COLO829 (cell line): ENCODE measurements around the gene SQSTM1.

Source experiments
- DNase-seq: peaks from one replicate; pipeline ENCODE4 v3.0.0; 2012; ENCODE audit warnings: low spot score

The SQSTM1 gene

DNA sequence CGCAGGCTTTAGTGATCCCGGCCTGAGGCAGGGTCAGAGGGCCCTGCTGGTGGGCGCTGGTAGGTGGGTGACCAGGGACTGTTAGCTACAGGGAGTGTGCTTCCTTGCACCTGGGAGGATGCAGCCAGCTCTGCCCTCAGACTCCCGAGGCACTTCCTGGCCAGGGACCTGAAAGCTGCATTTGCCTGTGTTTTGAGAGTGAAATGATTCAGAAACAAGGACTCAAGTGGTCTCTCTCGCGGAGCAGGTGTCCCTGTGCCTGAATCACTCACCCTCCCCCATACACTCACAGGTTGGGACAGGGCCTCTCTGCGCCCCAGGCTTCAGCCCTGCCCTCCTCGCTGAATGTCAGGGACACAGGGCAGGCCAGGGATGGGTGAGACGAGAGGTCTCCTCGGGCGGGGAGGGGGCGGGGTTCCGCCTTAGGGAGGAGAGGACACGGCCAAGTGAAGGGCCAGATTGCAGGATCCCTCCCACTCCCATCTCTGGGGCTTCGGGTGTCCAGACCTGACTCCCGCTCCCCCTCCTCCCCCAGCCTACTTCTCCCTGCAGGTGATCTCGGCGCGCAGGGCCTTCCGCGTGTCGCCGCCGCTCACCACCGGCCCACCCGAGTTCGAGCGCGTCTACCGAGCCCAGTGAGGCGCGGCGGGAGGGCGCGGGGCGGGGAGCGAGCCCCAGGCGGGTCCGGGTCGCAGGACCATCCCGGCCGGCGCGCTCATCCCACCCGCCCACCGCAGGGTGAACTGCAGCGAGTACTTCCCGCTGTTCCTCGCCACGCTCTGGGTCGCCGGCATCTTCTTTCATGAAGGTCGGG, 25.4 kb upstream of the SQSTM1 start:
- DNase-seq: no peak

DNA sequence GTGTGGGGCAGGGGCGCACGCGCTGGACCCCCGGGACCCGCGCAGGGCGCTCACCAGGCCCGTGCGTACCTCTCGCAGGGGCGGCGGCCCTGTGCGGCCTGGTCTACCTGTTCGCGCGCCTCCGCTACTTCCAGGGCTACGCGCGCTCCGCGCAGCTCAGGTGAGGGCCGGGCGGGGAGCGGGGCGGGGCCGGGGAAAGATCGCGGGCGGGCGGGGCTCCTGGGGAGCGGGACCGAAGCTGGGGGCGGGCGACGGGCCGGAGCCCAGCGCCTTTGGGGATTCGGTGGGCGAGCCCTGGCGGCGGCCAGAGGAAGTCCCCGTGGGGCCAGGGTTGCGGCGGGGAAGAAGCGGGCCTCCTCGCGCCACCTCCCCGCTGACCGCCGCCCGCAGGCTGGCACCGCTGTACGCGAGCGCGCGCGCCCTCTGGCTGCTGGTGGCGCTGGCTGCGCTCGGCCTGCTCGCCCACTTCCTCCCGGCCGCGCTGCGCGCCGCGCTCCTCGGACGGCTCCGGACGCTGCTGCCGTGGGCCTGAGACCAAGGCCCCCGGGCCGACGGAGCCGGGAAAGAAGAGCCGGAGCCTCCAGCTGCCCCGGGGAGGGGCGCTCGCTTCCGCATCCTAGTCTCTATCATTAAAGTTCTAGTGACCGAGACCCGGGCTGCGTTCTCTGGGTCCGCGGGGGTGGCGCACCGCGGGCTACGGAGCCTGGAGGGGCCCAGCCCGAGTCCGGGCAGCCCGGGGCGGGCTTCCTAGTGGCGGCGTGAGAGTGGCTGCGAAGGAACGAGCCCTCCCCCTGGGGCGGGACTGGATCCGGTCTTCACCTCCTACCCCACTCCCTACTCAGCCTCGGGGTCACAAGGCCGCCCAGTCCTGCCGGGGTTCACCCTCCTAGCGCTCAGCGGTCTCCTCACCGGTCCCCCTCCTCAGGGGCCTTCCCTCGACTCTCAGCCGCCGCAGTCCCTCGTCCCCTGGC, 24.6 kb upstream of the SQSTM1 start:
- no peak for DNase-seq

DNA sequence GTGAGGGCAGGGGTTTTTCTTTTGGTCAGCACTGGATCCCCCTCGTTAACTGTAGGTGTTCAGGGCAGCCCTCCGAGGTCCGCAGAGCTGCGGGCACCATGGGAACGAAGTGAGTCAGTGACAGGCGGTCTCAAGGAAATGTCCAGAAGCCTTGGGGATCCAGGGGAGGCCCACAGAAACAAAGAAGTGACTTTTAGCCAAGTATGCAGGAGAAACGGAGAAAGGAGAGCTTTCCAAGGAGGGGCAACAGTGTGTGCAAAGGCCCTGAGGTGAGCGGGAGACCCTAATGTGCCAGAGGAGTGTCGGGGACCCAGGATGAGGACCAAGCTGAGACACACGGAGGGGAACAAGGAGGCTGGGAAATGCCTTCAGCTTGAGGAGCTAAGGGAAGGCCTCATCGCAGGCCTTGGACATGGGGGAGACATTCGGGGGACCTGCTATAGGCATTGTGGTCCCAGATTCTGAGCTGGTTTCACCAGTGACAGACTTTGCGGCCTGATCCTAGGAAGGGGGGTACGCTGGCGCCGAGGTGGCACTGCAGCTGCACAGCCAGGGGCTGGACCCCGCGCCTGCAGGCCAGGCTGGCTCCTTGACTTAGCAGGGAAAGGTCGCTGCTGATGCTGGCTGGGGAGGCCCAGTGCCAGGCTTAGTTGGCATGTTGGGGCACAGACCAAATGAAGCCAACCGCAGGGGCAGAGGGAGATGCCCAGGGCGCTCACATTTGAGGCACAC, 23.7 kb upstream of the SQSTM1 start:
- no peak for DNase-seq

DNA sequence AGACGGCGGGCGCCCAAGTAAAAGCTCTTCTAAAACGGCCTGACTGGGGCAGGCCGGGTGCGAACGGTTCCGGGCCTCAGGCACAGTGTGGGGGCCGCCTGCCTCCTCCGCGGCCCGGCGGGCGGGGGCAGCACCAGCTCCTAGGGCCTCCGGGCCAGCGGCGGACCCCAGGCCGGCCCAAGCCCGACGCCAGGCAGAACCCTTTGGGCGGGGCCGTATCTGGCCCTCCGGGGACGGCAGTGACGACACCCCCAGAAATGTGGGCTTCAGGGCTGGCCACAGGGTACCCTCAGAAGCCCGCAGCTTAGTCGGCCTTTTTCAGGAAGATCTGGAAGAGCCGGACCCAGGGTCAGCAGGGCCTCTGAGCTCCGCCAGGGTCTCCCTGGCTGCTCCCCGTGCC, 23.0 kb upstream of the SQSTM1 start:
- DNase-seq: no peak

DNA sequence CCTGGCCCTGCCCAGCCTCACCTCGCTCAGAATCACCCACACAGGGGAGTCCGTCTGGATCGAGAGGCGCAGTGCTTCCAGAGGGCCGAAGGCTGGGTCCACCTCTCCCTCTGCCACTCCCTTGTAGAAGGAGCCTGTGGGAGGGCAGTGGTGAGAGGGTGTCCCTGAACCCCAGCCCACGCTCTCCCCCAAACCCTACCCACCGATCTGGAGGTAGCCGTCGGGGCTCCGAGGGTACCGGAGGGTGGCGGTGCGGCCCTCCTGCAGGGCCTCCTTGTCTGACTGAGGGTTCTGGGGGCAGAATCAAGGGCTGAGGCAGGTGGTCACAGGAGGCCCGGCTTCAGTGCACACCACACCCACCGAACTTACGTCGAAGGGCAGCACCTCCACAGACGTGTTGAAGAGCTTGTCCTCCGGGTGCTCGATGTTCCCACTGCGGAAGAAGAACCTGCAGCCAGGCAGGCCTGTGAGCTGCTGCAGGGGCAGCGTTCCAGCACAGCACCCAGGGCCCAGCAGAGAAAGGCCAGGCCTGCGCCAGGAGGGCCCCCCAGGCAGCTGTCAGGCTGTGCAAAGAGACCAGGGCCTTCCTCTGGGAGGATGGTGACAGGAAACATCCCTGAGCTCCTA, 22.4 kb upstream of the SQSTM1 start:
- no peak for DNase-seq

DNA sequence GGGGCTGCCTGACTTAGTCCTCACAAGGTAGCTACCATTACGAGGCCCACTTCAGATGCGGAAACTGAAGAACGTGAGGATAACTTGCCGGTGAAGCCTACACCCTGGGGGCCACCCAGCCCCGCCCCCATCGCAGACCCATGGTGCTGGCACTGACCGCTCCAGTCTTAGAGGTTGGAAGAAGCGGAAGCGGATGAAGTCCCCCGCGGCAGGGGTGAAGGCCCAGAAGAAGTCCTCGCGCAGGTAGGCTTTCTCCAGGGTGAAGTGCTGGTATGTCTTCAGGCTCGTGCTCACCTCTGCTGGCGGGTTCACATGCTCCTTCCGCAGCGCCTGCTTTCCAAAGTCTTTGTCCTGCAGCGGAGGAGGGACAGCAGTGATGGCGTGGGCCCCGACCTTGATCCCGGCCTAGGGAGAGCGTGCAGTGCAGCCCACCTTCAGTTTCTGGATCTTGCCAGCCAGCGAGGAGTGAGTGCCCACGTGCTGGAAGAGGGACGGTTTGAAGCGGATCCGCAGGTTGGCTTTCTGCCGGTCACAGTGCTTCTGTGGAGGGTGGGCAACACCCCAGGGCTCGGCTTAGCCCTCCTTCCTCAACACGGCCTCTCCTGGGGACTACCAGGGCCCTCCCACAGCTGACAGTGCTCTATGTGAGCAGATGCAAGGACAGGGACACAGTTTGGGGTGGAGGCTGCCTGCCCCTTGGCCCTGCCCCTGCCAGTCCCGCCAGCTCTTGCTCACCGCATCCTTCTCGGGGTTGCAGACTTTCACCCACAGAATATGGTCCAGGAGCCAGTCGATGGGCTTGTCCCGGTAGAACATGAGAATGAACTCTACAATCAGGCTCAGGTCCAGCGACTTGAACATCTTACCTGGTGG, 21.7 kb upstream of the SQSTM1 start:
- no peak for DNase-seq

DNA sequence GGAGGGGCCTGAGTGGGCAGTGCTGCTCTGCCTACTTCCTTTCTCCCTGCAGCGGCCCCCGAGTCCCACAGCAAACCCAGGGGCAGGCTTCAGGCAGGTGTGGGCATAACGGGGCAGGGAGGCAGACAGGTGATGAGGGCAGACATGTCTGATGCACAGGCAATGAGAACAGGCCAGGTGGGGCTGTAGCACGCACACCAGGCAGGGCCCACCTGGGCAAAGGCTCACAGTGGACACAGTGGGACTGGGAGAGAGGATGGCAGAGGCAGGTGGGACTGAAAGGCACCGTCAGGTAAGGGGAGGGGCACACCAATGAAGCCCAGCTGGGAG, 21.1 kb upstream of the SQSTM1 start:
- DNase-seq: no peak

DNA sequence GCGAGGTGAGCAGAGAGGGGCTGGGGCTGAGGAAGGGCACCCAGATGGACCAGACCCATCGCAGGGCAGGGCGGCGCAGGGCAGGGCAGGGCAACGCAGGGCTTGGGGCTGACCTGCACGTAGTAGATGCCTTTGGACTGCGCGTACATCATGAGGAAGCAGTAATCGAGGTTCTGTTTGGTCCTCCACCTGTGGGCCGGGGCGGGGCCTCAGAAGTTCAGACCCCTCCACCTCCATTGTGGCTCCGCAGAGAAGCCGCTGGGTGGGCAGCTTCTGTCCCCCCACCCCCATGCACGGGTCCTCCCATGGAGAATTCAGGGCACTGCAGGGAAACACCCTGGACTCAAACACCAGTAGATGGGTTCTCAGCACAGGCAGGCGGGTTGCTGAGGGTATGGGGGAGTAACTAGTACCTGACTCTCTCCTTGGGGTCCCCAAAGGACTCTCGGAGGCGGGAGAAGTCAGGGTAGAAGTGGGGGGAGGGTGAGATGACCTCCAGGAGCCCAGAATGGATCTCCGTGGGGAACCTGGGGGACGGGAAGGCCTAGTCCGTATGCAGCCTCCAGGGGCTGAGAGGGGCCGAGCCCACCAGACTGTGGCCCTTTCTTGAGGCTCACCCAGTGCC, 20.5 kb upstream of the SQSTM1 start:
- DNase-seq: no peak

DNA sequence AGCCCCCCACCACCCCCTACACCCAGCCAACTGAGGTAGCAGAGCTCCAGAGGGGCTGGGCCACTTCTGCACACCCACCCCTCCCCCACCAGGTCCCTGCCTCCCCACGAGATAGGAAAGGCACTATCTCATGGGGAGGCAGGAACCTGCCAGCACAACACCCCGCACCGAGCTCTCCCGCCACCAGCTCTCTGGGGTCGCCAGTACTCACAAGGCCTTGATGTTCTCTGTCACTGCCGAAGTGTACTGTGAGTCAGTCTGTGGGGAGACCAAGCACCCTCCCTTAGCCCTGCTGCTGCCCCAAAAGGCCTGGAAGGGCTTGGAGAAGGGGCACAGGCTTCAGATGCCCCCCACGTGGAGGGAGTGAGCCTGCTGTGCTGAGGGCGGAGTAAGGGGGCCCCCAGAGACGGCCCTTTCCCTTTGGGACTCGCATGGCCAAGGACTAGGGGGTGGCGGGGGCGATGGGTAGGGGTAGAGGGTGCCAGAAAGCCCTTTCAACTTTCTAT, 20.0 kb upstream of the SQSTM1 start:
- DNase-seq: no peak

DNA sequence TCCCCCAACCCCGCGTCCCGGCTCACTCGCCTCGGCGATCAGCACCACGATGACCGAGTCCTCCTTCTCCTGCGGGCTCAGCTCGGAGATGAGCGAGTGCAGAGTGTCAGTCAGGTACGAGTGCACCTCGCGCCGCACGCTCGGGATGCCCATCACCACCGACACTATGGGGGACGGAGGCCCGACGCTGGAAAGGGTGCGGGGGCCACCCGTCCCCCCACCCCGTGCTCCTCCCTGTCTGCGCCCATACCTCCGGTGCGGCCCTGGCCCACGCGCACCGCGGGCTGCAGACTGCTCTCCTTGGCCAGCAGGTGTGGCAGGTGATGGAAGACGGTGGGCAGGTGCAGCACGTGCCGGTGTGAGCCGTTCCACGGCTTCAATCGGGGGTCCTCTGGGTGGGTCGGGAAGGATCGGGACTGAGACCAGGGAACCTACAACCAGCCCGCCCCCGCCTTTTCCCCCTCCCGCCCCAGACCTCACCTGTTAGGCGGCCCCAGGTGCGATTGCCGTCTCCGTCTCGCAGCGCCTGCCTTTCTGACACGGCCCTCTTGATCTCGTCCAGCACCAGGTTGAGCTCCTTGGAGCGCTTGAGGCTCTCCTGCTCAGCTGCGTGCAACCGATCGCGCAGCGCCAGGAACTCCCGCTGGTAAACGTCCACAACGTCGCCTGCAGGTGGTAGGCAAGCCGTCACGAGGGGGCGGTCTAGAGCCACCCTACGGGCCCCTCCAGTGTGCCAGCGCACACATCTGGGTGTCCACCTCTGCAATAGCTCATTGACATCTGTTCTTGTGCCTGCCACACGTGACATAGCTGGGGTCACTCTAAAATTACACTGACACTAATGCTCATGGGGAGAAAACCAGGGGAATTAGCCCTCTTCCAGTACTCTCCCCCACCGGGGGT, 19.1 kb upstream of the SQSTM1 start:
- no peak for DNase-seq

DNA sequence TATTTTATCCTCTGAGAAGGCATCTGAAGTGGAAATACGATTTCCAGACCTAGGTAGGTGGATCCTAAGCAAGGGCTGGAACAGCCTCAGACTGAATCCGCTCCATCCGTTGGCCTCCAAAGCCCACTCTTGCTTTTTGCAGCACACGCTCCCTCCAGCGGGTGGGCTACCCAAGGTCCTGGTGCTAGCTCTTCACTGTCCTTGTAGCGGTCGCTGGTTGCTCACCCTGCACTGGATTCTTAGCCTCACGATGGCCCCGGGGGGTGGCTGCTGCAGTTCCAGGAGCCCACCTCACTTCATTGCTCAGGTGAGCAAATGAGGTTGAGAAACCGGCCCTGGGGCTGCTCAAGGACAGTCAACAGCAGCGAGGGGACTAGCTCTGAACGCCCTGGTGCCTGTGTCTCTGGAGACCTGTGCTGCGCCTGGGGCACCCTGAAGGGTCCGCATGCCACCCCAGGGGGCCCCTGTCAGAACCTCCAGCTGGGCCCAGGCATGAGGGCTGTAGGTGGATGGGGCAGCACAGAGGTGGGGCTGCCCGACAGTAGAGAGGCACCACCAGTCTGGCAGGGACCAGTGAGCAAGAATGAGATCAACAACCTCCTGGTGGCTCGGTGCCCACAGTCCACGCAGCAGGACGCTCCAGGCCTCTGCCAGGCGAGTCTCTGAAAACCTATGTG, 18.4 kb upstream of the SQSTM1 start:
- no peak for DNase-seq

DNA sequence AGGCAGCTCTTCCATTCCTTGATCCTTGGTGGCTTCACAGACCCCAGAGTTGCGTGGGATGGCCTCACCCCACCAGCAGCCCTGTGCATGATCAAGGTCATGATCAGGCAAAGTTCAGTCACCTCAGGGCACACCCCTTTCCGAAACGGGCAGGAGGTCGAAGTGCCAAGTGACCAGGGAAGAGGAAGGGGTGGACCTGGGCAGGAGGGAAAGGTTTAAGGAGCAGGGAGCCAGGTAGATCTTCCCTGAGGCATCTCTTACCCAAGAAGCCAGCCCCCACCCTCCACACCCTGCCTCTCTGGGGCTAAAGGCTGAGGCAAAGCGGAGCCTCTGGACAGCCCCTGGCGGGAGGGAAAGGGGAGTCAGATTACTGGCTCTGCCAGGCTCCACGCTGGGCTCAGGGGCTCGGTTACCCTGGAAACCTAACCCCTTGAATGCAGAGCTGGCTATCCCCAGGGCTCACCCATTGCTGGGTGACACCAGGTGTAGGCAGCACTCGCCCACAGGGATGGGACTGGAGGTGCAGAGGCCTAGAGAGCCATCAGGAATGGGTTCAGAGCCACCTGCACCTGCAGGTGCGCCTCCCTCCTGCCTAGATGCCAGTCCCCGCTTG, 17.6 kb upstream of the SQSTM1 start:
- no peak for DNase-seq

DNA sequence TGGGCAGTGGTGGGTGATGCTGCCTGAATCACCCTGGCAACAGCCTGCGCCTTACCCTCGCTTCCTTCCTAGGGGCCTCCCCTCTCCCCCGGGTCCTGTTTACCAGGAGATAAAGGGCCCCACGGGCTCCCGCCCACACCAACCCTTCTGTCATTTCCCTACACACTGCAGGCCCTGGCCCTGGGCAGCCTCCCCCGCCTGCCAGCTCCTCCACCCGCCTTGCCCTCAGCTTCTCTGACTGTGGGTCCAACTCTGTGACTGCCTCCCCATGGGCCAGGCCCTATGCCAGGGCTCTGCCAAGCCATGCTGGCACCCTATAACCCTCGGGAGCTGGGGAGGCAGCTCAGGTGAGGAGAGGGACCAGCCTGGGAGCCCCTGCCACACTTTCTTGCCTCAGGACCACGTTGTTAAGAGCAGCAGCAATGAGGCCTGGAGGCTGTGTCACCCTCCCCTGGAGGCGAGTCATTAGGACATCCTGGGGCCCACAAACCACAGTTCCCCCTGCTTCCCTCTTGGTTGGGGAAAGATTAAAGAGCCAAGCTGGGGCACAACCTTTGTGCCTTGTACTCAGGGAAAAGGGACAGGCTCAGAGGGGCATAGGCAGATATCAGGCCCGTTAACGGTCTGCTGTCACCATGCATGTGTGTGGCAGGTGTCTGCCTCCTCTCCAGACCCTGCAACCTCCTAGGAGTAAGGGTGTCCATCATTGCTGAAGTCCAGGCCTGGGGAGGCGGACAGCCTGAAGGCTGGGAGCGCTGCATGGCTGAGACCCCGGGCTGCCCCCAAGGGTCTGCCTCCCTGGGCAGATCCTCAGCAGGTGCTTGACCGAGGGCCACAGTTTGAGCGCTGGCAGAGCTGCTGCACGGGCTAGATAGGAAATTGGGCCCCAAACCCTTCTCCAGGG, 16.8 kb upstream of the SQSTM1 start:
- no peak for DNase-seq

DNA sequence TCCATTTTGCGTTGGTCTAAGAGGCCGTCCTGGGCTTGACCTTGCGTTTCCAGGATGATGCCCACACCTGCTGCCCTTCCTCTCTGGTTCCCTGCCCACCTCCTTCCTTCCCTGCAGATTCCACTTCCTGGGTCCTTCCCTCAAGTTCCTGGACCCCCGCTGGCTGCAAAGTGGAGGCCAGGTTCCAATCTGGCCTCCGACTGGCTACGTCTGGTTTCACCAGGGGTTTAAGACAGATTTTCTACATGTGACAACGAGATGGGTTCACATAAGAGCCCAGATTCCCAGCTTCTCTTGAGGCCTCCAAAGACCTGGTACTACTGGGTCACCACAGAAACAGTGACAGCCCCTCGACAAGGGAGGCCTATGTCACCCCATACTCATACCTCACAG, 16.2 kb upstream of the SQSTM1 start:
- DNase-seq: no peak

DNA sequence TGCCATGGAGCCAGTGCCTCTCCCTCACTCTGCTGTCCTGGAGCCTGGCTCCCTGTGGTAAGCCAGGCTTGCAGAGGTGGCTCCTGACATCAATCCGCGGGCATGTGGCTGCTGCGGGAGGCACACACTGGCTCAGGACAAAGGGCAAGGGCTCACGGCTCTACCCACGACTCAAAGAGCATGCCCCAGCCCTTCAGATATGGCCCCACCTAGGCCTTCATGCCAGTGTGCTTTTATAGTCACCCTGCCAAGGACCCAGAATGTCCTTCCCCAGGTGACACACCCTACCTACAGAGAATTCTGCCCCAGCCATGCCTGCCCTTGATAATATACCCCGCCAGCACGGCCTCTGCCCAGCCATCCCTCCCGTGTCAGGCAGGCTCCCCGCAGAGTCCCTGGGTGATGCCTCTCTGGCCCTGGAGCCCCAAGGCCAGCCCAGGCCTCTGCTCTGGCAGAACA, 15.6 kb upstream of the SQSTM1 start:
- no peak for DNase-seq

DNA sequence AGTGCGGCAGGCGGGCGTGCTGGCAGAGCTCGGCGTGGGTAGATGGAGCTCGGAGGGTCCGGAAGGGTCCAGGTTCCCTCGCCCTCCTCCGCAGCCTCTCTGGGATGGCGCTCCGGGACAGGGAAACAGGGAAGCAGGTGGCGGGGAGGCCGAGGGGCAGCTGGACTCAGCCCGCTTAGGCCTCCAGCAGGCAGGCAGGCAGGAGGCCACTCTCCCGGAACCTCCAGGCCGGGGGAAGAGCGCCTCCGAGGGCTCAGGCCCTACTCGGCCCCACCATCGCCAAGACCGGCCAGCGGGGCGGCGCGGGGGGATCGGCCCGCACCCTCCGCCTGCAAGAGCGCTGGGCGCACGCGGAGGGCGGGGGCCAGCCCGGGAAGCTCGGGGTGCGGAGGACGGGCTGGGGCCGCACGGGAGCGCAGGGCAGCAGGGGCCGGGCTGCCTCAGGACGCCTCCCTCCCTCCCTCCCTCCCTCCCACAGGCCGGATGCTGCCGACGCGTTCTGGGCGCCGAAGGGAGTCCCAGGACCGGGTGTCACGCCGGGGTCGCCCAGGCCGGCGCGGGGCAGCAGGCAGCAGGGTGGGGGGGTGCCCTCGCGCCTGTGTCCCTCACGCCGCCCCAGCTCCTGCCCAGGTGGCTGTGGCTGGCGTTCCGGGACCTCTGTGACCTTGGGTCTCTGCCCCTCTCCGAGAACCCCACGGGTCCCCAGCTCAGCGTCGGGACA, 15.0 kb upstream of the SQSTM1 start:
- no peak for DNase-seq
